Inflammatory macrophage treated with lipopolysaccharide for 4 hours (primary cell): ENCODE data around the gene HS6ST2.

ENCODE experiments used
- DNase-seq: peaks from one replicate; pipeline ENCODE4 v3.0.0-alpha.2; 2020

Gene HS6ST2

GRCh38 chrX:132737743-132738142, 220.7 kb downstream of the HS6ST2 start:
- no peak for DNase-seq

DNA sequence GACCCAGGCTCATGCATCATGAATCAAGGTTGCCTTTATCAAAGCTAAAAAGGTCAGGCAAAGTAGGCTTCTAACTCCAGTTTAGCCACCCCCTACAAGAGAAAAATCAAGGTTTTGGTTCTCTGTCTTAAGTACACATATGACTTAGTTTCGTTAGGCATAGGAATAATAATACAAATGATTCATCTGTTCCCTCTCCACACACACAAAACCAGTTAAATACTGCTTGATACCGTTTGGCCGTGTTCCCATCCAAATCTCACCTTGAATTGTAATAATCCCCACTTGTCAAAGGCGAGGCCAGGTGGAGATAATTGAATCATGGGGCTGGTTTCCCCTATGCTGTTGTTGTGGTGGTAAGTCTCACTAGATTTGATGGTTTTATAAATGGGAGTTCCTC, 226.2 kb downstream of the HS6ST2 start:
- DNase-seq, result no peak

DNA sequence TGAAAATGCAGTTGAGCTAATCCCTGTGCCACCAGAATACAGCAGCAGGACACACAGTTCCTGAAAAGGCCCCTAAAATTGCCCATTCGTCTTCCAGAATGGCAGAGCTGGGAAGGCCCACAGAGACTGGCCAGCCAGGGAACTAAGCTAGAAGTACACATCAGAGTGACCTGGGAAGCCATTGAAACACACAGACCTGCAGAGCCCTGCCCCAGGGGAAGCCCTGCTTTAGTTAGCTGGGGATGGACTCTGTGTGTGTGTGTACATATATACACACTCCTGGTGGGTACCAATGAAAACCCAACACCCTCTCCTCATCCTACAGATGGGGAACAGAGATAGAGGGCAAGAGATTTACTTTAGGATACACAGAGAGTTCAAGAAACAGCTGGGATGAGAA, 227.7 kb downstream of the HS6ST2 start:
- DNase-seq, result no peak

GRCh38 chrX:132730266-132730665, 228.2 kb downstream of the HS6ST2 start:
- no peak for DNase-seq

- DNase-seq, result no peak
These were observed 230.1 kb downstream of the HS6ST2 start for GRCh38 chrX:132728296-132728695.

- DNase-seq, result no peak
These were observed 239.9 kb downstream of the HS6ST2 start for GRCh38 chrX:132718431-132718958.

DNA sequence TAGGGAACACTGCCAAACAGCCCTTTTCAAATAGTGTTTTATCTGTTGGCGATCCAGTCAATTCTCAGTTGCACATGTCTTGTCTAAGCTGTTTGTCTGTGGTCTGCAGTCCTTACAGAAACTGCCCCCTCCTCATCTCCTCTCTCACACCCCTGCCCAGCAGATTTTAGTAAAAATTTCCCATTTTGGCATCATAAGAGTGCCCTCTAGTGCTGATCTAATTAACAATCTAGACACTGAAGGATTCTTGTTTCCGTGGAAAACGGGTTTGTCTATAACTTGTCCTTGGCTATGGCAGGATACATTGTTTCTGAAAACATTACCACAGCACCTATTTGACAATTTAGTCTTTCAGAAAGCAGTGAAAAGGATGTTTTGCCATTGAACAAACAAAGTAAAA, 242.4 kb downstream of the HS6ST2 start:
- DNase-seq, result no peak

GRCh38 chrX:132714913-132715312, 243.5 kb downstream of the HS6ST2 start:
- no peak for DNase-seq

GRCh38 chrX:132712350-132712749, 246.1 kb downstream of the HS6ST2 start:
- no peak for DNase-seq

DNA sequence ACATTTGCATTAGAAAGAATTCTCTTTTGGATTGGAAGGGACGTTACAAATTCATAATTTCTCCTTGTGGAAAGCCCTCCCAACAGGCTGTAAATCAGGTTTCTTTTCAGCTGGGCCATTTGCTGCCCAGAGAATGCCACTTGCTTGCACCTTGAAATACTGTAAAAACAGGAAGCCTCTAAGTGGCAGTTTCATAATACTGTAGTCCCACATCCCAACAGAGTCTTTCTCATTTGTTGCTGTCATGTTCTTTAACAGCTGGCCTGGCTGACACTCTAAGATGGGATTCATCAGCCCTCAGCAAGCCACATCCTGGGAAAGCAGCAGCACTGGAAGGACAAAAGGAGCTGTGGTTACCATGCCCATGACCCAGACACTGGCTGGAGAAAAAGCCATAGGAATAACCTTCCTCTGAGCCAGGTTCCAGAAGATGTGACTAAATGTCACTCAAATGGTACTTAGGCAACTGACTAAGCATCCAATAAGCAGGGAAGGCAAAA, 247.7 kb downstream of the HS6ST2 start:
- peak; percentile 13 for DNase-seq

GRCh38 chrX:132708529-132708928, 249.9 kb downstream of the HS6ST2 start:
- no peak for DNase-seq

- DNase-seq, result no peak
These were observed 253.7 kb downstream of the HS6ST2 start for GRCh38 chrX:132704769-132705168.

DNA sequence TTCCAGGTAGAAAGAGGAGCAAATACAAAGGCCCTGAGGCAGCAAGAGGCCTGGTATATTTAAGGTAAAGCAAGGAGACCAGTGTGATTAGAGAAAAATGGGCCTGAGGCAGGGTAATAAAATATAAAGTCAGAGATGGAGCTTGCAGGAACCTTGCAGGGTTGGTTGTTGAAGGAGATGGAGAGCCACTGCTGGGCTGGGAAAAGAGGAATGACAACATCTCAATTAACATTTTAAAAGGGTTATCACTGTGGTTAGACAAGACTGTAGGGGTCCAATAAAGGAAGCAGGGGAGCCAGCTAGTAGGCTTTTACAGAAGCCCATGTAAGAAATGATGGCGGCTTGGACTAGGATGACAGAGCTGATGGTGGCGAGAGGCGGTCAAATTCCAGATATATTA, 264.0 kb downstream of the HS6ST2 start:
- DNase-seq, result no peak

DNA sequence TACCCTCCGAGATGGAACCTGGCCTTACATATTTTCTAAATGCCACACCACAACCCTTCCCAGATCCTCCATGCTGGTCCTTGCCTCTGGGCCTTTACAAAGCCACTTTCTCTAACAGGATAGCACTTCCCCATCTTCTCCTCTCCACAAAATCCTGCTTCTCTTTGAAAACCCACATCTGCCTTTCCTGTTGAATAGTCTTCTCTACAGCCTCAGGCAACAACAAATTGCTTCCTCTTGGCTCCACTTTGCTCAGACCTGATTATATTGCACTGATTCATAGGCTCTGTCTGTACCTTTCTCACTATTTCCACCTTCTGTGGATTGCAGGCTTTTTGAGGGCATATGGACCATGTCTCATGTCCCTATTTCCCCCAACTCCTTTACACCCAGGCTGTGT, 265.9 kb downstream of the HS6ST2 start:
- DNase-seq, result no peak

DNA sequence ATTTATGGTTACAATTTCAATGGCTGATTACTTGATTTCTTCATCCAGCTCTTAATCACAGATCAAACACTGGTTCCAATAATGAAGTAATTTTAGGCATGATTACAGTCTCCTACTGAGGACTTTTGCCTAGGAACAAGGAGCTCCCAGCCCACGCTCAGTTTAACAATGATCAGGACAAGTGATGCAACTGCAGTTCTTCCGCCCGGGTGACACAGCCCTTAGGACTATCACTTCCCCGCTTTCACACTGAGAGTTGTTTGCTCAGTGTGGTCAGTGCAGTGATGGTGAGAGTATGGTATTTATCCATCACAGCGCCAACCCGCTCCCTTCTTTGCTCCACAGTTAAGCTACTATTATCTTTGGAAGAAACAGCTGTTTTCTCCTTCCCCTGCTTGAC, 266.4 kb downstream of the HS6ST2 start:
- DNase-seq, result peak; percentile 80

DNA sequence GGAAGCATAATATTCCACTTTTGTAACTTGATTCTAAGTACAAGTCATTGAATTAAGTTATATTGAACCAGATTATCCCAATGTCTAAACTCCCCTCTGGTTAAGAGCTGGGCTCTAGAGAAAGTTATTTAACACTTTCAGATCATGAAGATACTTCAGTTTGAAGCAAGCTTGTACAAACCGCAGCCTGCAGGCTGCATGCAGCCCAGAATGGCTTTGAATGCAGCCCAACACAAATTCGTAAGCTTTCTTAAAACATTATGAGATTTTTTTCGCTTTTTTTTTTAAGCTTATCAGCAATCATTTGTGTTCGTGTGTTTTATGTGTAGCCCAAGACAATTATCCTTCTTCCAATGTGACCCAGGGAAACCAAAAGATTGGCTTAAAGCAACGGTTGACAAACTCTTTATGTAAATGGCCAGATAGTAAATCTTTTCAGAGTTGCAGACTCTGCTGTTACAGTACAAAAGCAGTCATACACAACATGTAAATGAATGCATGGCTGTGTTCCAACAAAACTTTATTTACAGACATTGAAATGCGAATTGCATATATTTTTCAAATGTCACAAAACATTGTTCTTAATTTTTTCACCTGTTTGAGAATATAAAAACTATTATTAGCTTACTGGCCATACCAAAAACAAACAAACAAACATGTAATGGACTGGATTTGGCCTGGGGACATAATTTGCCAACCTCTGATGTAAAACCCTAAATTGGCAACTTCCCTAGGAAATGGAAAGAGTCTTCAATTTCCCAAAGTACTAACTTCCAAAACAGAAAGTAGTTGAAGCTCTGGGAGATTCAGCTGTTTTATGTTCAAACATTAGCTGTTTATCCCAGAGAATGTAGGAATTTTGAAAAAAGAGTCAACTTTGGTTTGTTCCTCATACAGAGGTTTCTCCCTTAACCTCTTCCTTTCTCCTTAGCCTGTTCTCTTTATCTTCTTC, 268.5 kb downstream of the HS6ST2 start:
- DNase-seq, result no peak

- no peak for DNase-seq
These were observed 273.2 kb downstream of the HS6ST2 start for GRCh38 chrX:132685276-132685675.

DNA sequence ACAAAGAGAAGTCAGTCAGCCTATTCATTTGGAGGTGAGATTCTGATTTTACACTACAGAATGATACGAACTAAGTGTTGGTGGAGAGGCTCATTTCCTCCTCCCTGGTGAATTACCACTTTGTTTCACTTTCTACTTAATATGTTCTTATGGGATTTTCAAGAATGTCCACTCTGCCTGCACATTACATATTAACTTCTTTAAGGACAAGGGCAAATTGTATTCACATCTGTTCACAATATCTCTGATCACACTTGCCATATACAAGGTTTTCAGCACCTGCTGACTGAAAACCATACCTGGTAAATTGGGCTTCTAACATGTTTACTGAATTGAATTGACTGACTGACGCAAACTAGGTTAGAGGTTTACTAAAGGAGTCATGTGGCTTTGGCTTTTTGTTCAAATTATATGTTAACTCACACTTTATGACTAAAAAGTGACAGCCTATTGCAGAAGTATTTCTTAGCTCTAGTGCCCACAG, 281.2 kb downstream of the HS6ST2 start:
- DNase-seq, result peak; percentile 10

DNA sequence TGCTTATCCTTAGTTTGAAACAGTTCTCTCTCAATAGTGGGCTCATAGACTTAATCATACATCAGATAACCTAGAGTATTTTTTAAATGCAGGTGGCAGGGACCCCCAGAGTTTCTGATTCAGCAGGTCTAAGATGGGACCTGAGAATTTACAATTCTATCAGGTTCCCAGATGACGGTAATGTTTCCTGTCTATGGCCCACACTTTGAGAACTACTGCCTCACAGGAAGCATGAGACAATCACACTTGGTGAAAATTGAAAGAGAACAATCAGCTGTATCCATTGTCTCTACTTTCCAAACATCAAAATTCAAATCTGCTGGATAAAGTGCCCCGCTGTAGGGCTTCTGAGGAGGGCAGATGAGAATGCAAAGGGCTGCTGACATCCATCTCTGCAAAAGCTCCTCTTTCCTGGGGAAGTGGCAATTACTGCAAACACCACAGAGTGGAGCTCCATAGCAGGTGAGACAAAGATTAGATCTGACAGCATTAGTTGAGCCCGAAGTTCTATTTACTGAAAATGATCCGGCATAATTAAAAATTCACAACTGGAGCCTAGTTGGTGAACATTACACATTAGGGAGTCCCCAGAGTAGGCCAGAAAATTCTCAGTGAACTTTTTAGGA, 281.8 kb downstream of the HS6ST2 start:
- DNase-seq, result no peak

GRCh38 chrX:132676102-132676501, 282.3 kb downstream of the HS6ST2 start:
- no peak for DNase-seq

GRCh38 chrX:132673331-132673730, 285.1 kb downstream of the HS6ST2 start:
- DNase-seq, result no peak

GRCh38 chrX:132671229-132671641, 287.2 kb downstream of the HS6ST2 start:
- no peak for DNase-seq

DNA sequence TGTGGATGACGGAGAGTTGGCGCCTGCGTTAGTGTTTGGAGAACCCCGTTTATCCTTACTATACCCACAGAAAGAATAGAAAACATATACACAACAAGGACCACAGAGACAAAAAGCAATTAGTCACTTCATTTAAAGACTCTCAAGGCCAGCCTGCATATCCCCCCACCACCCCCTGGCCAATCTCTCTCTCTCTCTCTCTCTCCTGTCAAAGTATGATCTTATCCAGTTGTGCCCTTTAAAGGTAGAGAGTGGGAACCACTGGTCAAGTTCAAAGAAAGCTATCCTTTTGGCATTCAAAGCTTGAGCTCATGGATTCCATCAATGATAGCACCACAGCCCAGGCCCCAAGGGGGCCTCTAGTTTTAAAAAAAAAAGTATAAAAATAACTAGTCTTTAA, 289.3 kb downstream of the HS6ST2 start:
- DNase-seq, result no peak

- peak; percentile 36 for DNase-seq
These were observed 290.3 kb downstream of the HS6ST2 start for GRCh38 chrX:132668178-132668577.
